GM23338 (cell line): ENCODE measurements around the gene GLI3. TPM values are rescaled to one million over a fixed set of nuclear protein-coding genes. Genes with fewer than 3 reads are reported as not detected.

ENCODE experiments used
- ATAC-seq: fragments of 200-7000 bp; cut with Tn5 transposase; 3 replicates; pipeline ENCODE4 v1.9.1; 2020
- DNase-seq: peaks from one replicate; pipeline ENCODE4 v3.0.0-alpha.2; 2015; ENCODE audit warnings: low spot score
- H2AFZ ChIP-seq: fragments of 200-600 bp; sonication (generic); 2 replicates; pipeline ENCODE4 v1.8.0; 2016; ENCODE audit warnings: antibody characterized with exemption, mild to moderate bottlenecking, moderate library complexity
- H3F3A ChIP-seq: fragments of 200-600 bp; sonication (generic); replicated peaks from 2 replicates; pipeline ENCODE4 v1.8.0; 2017; ENCODE audit warnings: antibody characterized with exemption, mixed run types, low read depth
- H3K27ac ChIP-seq: fragments of 200-600 bp; sonication (generic); 2 replicates; pipeline ENCODE4 v1.6.1; 2016; ENCODE audit warnings: low read depth
- H3K27me3 ChIP-seq: fragments of 200-600 bp; sonication (generic); 2 replicates; pipeline ENCODE4 v1.8.0; 2016; ENCODE audit warnings: mild to moderate bottlenecking, mixed run types, moderate library complexity; ENCODE audit not compliant: insufficient read depth
- H3K36me3 ChIP-seq: fragments of 200-600 bp; sonication (generic); 2 replicates; pipeline ENCODE4 v1.8.0; 2016; ENCODE audit warnings: mild to moderate bottlenecking; ENCODE audit not compliant: insufficient read depth
- H3K4me1 ChIP-seq: fragments of 200-600 bp; sonication (generic); 2 replicates; pipeline ENCODE4 v1.8.0; 2016; ENCODE audit warnings: mild to moderate bottlenecking, moderate library complexity; ENCODE audit not compliant: insufficient read depth
- H3K4me2 ChIP-seq: fragments of 200-600 bp; sonication (generic); 2 replicates; pipeline ENCODE4 v1.7.1; 2017; ENCODE audit warnings: mixed run types
- H3K4me3 ChIP-seq: fragments of 200-600 bp; sonication (generic); 2 replicates; pipeline ENCODE4 v1.6.1; 2016; ENCODE audit warnings: mixed run types
- H3K79me2 ChIP-seq: fragments of 200-600 bp; sonication (generic); replicated peaks from 2 replicates; pipeline ENCODE4 v1.8.0; 2017; ENCODE audit warnings: mild to moderate bottlenecking; ENCODE audit not compliant: insufficient read depth
- H3K9me2 ChIP-seq: fragments of 200-600 bp; sonication (generic); 2 replicates; pipeline ENCODE4 v1.8.0; 2017; ENCODE audit not compliant: insufficient read depth
- H4K20me1 ChIP-seq: fragments of 200-600 bp; sonication (generic); replicated peaks from 2 replicates; pipeline ENCODE4 v1.8.0; 2017; ENCODE audit warnings: mild to moderate bottlenecking; ENCODE audit not compliant: insufficient read depth
- H3K27ac Mint-ChIP-seq: 2 replicates; pipeline ENCODE4 v1.8.0; 2020; ENCODE audit warnings: inconsistent platforms, mild to moderate bottlenecking, moderate library complexity, mixed read lengths
- H3K27me3 Mint-ChIP-seq: 3 replicates; pipeline ENCODE4 v1.8.0; 2022; ENCODE audit warnings: low read depth, mild to moderate bottlenecking, moderate library complexity, mixed read lengths, inconsistent platforms; ENCODE audit not compliant: insufficient read depth, poor library complexity
- H3K36me3 Mint-ChIP-seq: 3 replicates; pipeline ENCODE4 v1.8.0; 2021; ENCODE audit warnings: low read depth, mild to moderate bottlenecking, inconsistent platforms, moderate library complexity, mixed read lengths
- H3K4me1 Mint-ChIP-seq: 3 replicates; pipeline ENCODE4 v1.8.0; 2020; ENCODE audit warnings: mild to moderate bottlenecking, inconsistent platforms, mixed read lengths
- H3K4me3 Mint-ChIP-seq: 3 replicates; pipeline ENCODE4 v1.8.0; 2021; ENCODE audit warnings: moderate library complexity, mild to moderate bottlenecking, inconsistent platforms, mixed read lengths
- H3K9me3 Mint-ChIP-seq: 3 replicates; pipeline ENCODE4 v1.8.0; 2020; ENCODE audit warnings: moderate library complexity, mild to moderate bottlenecking, inconsistent platforms, mixed read lengths
- CREB1 ChIP-seq: fragments of 250-450 bp; sonication (Bioruptor Pico); IDR thresholded peaks from 2 replicates; pipeline ENCODE4 v1.5.0; 2020; ENCODE audit warnings: low read depth, mild to moderate bottlenecking, moderate library complexity
- EZH2 ChIP-seq: fragments of 200-600 bp; sonication (generic); IDR thresholded peaks from one replicate; pipeline ENCODE4 v1.8.0; 2017; ENCODE audit warnings: antibody characterized with exemption, mild to moderate bottlenecking, low read depth; ENCODE audit not compliant: unreplicated experiment
- NANOG ChIP-seq: IDR thresholded peaks from 2 replicates; pipeline ENCODE4 v1.6.1; 2016; ENCODE audit warnings: antibody characterized with exemption, borderline replicate concordance
- POLR2AphosphoS5 ChIP-seq: IDR thresholded peaks from 2 replicates; pipeline ENCODE4 v1.6.1; 2016; ENCODE audit warnings: antibody characterized with exemption, low read depth
- STAT1 ChIP-seq: IDR thresholded peaks from one replicate; pipeline ENCODE4 v1.6.1; 2016; ENCODE audit warnings: antibody characterized with exemption; ENCODE audit not compliant: unreplicated experiment
- polyA plus RNA-seq: library from polyadenylated mRNA; unstranded; fragments of >200 nt; fragmentation: Nextera tagmentation; extraction: Ambion mirVana; gene quantifications from 2 replicates; pipeline ENCODE4 v1.2.1, GENCODE V29; 2016
- total RNA-seq: library from RNA; depleted of rRNA; stranded (reverse); fragments of >200 nt; shearing (Covaris generic); gene quantifications from 2 replicates; pipeline ENCODE4 v1.2.3, GENCODE V29; 2014
- TF ChIP-seq, protein P1 (sequence below), 2 experiments: fragments of 200-600 bp in 1 of 2; sonication (generic) in 1 of 2; conservative IDR thresholded peaks; 2 replicates each; pipeline versions ENCODE4 v1.5.1 to v1.6.1; 2016 to 2017; ENCODE audit warnings: antibody characterized with exemption in 2 of 2, low read depth in 2 of 2, mild to moderate bottlenecking in 2 of 2, moderate library complexity in 1 of 2
- TF ChIP-seq, protein P2 (sequence below): IDR thresholded peaks from one replicate; pipeline ENCODE4 v1.6.1; 2018; ENCODE audit warnings: antibody characterized with exemption; ENCODE audit not compliant: unreplicated experiment

GLI3 gene
- total and polyA plus RNA-seq, 2 experiments from 2014 or later: 16.1 to 17.9 TPM

DNA sequence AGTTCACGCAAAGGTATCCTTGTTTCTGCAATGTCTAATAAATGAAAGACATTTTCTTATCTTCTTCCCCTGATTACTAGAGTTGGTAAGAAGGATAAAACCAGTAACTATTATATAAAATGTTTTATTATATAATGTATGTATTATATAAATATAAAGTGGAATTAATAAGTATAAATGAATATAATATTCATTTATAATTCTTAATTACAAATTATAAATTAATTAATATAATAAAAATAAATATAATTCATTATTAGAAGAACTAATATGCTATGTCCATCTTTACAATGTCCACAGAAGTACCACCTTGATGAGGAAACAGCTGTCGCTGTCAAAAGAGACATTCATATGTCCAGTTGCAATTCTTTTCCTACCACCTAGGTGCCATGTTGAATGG, 177.7 kb downstream of the GLI3 start (continued):
- TF ChIP-seq, protein P1, sequence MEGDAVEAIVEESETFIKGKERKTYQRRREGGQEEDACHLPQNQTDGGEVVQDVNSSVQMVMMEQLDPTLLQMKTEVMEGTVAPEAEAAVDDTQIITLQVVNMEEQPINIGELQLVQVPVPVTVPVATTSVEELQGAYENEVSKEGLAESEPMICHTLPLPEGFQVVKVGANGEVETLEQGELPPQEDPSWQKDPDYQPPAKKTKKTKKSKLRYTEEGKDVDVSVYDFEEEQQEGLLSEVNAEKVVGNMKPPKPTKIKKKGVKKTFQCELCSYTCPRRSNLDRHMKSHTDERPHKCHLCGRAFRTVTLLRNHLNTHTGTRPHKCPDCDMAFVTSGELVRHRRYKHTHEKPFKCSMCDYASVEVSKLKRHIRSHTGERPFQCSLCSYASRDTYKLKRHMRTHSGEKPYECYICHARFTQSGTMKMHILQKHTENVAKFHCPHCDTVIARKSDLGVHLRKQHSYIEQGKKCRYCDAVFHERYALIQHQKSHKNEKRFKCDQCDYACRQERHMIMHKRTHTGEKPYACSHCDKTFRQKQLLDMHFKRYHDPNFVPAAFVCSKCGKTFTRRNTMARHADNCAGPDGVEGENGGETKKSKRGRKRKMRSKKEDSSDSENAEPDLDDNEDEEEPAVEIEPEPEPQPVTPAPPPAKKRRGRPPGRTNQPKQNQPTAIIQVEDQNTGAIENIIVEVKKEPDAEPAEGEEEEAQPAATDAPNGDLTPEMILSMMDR (conservative IDR thresholded peaks at IDR 0.05; ENCODE audit: low read depth in 2 of 2): no peak
- no peak for TF ChIP-seq NANOG

GRCh38 chr7:42057331-42057730, 179.7 kb downstream of the GLI3 start:
- H3K36me3 Mint-ChIP-seq: peaks cover 4% of the 10 kb centered on the region; the same call in 1 of the 3 replicates
- Histone ChIP-seq H2AFZ (no peak overlapping the region), H3K79me2 (0 out of 2 replicates have a peak, but pooled peaks cover 3% of the 10 kb centered on the region), H3K27ac (no peak overlapping the region), H3K4me3 (no peak overlapping the region), H3K4me2 (no peak overlapping the region), H3K9me2 (peaks cover 4% of the 10 kb centered on the region; the same call in 1 of the 2 replicates), H3K4me1 (no peaks in the 10 kb centered on the region), H3K27me3 (no peaks in the 10 kb centered on the region), H3F3A (no peaks in the 10 kb centered on the region), H3K36me3 (no peaks in the 10 kb centered on the region), H4K20me1 (peaks cover 4% of the 10 kb centered on the region; the same call in 1 of the 2 replicates)
- DNase-seq: no peak
- H3K9me3 Mint-ChIP-seq: no peaks in the 10 kb centered on the region; the same call in 2 of the 3 replicates
- no peaks in the 10 kb centered on the region for H3K4me1 Mint-ChIP-seq
- no peak overlapping the region for H3K4me3 Mint-ChIP-seq
- no peak overlapping the region for H3K27ac Mint-ChIP-seq
- TF ChIP-seq CREB1 (CRISPR knock-in tag) (no peak), EZH2 (no peak), STAT1 (no peak), POLR2AphosphoS5 (no peak)
- TF ChIP-seq, protein P1 (conservative IDR thresholded peaks at IDR 0.05; ENCODE audit: low read depth in 2 of 2): no peak
- no peak for ATAC-seq
- peaks cover 2% of the 10 kb centered on the region for H3K27me3 Mint-ChIP-seq

DNA sequence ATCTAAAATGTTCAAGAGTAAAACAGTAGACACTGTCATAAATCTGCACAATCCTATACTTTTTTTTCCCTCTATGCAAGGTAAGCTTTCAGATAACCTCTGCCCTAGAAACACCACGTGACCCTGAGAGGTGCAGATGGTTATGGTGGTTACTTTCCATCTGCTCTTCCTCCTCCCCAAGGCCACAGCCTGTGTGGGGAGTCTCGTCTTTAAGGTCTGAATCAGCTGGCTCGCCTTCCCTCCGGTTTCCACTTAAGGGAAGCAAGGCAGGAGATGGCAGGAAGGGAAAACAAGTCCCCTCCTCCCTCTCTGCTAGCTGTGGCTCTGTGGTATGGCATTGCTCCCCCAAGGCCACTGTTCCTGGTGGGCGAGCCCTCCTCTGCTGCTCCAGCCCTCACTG, 181.8 kb downstream of the GLI3 start:
- no peak overlapping the region for H3K27ac ChIP-seq
- H3K4me1 Mint-ChIP-seq: peaks cover 6% of the 10 kb centered on the region; the same call in 2 of the 3 replicates
- no peak overlapping the region for H3K4me3 ChIP-seq
- no peak overlapping the region for H3K27ac Mint-ChIP-seq
- no peaks in the 10 kb centered on the region for H3F3A ChIP-seq
- no peaks in the 10 kb centered on the region for H3K36me3 ChIP-seq
- peaks cover 4% of the 10 kb centered on the region; the same call in 1 of the 3 replicates for H3K36me3 Mint-ChIP-seq
- ATAC-seq (no peak), DNase-seq (no peak)
- H3K79me2 ChIP-seq: 0 out of 2 replicates have a peak, but pooled peaks cover 3% of the 10 kb centered on the region
- H3K27me3 Mint-ChIP-seq: peaks cover 4% of the 10 kb centered on the region
- H3K9me2 ChIP-seq: peaks cover 4% of the 10 kb centered on the region
- H2AFZ ChIP-seq: no peak overlapping the region
- no peak overlapping the region for H3K4me2 ChIP-seq
- no peak overlapping the region for H3K4me3 Mint-ChIP-seq
- peaks cover 4% of the 10 kb centered on the region; the same call in 1 of the 2 replicates for H4K20me1 ChIP-seq
- H3K9me3 Mint-ChIP-seq: no peaks in the 10 kb centered on the region; the same call in 2 of the 3 replicates
- no peaks in the 10 kb centered on the region for H3K27me3 ChIP-seq
- H3K4me1 ChIP-seq: no peaks in the 10 kb centered on the region; the same call in 1 of the 2 replicates
- TF ChIP-seq, protein P2, sequence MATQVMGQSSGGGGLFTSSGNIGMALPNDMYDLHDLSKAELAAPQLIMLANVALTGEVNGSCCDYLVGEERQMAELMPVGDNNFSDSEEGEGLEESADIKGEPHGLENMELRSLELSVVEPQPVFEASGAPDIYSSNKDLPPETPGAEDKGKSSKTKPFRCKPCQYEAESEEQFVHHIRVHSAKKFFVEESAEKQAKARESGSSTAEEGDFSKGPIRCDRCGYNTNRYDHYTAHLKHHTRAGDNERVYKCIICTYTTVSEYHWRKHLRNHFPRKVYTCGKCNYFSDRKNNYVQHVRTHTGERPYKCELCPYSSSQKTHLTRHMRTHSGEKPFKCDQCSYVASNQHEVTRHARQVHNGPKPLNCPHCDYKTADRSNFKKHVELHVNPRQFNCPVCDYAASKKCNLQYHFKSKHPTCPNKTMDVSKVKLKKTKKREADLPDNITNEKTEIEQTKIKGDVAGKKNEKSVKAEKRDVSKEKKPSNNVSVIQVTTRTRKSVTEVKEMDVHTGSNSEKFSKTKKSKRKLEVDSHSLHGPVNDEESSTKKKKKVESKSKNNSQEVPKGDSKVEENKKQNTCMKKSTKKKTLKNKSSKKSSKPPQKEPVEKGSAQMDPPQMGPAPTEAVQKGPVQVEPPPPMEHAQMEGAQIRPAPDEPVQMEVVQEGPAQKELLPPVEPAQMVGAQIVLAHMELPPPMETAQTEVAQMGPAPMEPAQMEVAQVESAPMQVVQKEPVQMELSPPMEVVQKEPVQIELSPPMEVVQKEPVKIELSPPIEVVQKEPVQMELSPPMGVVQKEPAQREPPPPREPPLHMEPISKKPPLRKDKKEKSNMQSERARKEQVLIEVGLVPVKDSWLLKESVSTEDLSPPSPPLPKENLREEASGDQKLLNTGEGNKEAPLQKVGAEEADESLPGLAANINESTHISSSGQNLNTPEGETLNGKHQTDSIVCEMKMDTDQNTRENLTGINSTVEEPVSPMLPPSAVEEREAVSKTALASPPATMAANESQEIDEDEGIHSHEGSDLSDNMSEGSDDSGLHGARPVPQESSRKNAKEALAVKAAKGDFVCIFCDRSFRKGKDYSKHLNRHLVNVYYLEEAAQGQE: no peak
